Stimulated activated CD4-positive, alpha-beta T cell treated with anti-CD3 and anti-CD28 coated beads, TNF-alpha, amount 100 ng/mL, for 4 hours (primary cell): ENCODE data around the gene COL23A1.

Experiments
- DNase-seq, 3 experiments: peaks; one replicate each; pipeline ENCODE4 v3.0.0-alpha.2; 2020; ENCODE audit warnings: low read depth in 3 of 3

COL23A1 gene

GRCh38 chr5:178437386-178438075, 152.7 kb downstream of the COL23A1 start:
- DNase-seq: no peak

DNA sequence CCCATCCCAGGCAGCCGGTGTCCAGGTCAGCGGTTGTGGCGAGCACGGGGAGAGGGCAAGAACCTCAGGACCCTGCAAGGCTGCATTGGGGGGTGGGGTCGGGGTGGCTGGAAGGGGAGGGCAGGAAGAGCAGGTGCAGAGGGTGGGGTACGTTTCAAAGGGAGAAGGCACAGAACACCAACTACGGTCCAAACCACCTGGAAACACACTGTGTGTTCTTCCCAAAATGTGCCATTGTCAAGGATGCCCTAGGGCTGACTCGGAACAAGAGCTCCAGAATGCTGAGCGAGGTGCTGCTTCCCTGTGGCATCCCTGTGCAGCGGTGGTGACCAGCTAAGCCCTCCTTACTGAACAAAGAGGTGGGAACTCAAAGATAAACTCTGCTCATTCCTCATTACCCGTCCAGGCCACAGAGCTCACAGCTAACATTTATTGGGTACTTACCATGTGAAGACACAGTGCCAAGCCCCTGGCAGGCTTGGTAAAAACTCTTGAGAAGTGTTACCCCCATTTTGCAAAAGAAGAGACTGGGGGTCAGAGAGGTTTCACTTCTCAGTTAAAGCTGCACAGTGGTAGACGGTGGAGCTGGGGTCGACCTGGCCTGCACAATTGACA, 153.8 kb downstream of the COL23A1 start:
- DNase-seq: no peak

- no peak for DNase-seq
These were observed 154.6 kb downstream of the COL23A1 start for GRCh38 chr5:178435321-178436238.

GRCh38 chr5:178434851-178435250, 155.3 kb downstream of the COL23A1 start:
- no peak for DNase-seq

- no peak for DNase-seq
These were observed 156.0 kb downstream of the COL23A1 start for GRCh38 chr5:178434016-178434761.

GRCh38 chr5:178433273-178433775, 156.9 kb downstream of the COL23A1 start:
- DNase-seq: no peak

GRCh38 chr5:178432421-178433272, 157.5 kb downstream of the COL23A1 start:
- DNase-seq: no peak

GRCh38 chr5:178431782-178432165, 158.4 kb downstream of the COL23A1 start:
- DNase-seq: no peak

GRCh38 chr5:178431063-178431781, 159.0 kb downstream of the COL23A1 start:
- no peak for DNase-seq

- no peak for DNase-seq
These were observed 159.8 kb downstream of the COL23A1 start for GRCh38 chr5:178430186-178431062.

GRCh38 chr5:178429491-178430185, 160.6 kb downstream of the COL23A1 start:
- no peak for DNase-seq

- no peak for DNase-seq
These were observed 161.1 kb downstream of the COL23A1 start for GRCh38 chr5:178429156-178429468.

DNA sequence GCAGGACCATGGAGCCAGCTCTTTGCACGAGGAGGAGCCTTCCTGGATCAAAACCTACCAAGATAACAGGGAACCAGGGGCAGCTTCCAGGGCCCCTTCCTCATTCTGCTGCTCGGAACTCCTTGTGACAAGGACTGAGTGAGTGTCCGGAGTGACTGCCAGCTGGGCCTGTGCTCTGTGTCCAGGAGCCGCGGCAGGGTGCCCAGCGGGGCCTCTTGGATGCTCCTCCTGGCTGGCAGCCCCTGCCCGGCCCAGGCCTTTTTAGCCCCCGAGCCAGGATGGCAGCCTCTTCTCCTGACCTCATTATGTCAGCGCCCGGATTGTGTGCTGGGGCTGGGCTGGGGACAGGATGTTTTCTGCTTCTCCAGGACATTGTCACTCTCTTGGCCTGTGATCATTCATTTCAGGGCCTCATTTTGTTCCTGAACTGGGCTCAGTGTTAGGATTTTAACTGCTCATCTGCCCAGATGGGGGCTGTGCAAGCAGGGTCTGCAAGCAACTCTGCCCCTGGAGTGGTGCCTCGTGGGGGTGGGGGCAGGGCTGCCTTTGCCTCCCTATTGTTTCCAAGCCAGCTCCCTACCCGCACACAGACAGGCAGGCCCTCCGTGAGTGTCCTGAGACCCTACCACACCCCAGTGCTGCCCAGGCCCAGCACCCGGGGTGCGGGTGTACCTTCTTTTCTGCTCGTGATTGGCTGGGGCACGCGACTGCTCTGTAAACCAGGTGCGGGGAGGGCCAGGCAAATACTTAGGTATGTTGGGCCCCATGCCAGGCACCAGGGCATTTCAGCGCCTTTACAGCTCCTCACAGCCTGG, 161.6 kb downstream of the COL23A1 start:
- DNase-seq: no peak

GRCh38 chr5:178427576-178428197, 162.5 kb downstream of the COL23A1 start:
- DNase-seq: no peak

- DNase-seq: no peak
These were observed 163.7 kb downstream of the COL23A1 start for GRCh38 chr5:178426326-178427130.

- no peak for DNase-seq
These were observed 164.5 kb downstream of the COL23A1 start for GRCh38 chr5:178425621-178426068.
